Neural crest cell (in vitro differentiated cells): Measurements from ENCODE around the gene CEACAM20. TPM values are rescaled to one million over a fixed set of nuclear protein-coding genes. Genes with fewer than 3 reads are reported as not detected.
"Not testable (repeated sequence)": the region's sequence is repeated elsewhere in the genome, so short reads cannot be mapped to it uniquely, and the experiment has no call there.

Experiments used
- DNase-seq: peaks from one replicate; pipeline ENCODE4 v3.0.0; 2021; ENCODE audit warnings: low read depth, mixed read lengths, low spot score
- H3K27ac Mint-ChIP-seq: one replicate; pipeline ENCODE4 v1.8.0; 2021; ENCODE audit warnings: mild to moderate bottlenecking, mixed read lengths; ENCODE audit not compliant: unreplicated experiment
- H3K27me3 Mint-ChIP-seq: 2 replicates; pipeline ENCODE4 v1.8.0; 2021; ENCODE audit warnings: low read depth, mild to moderate bottlenecking, mixed read lengths
- H3K36me3 Mint-ChIP-seq: 2 replicates; pipeline ENCODE4 v1.8.0; 2021; ENCODE audit warnings: low read depth, mild to moderate bottlenecking, mixed read lengths
- H3K4me1 Mint-ChIP-seq: 2 replicates; pipeline ENCODE4 v1.8.0; 2021; ENCODE audit warnings: mixed read lengths
- H3K4me3 Mint-ChIP-seq: one replicate; pipeline ENCODE4 v1.8.0; 2021; ENCODE audit warnings: mild to moderate bottlenecking, mixed read lengths
- H3K9me3 Mint-ChIP-seq: 2 replicates; pipeline ENCODE4 v1.8.0; 2021; ENCODE audit warnings: mixed read lengths
- total RNA-seq: library from RNA; stranded (reverse); gene quantifications from 2 replicates; pipeline ENCODE4 v1.2.1, GENCODE V29; 2021
- TF ChIP-seq, protein P1 (sequence below): fragments of 200-600 bp; sonication (generic); conservative IDR thresholded peaks from 2 replicates; pipeline ENCODE4 v1.5.0; 2021; ENCODE audit warnings: antibody characterized with exemption, mild to moderate bottlenecking

CEACAM20 gene
- total RNA-seq, 1 donor from 2014 or later, result not detected

DNA sequence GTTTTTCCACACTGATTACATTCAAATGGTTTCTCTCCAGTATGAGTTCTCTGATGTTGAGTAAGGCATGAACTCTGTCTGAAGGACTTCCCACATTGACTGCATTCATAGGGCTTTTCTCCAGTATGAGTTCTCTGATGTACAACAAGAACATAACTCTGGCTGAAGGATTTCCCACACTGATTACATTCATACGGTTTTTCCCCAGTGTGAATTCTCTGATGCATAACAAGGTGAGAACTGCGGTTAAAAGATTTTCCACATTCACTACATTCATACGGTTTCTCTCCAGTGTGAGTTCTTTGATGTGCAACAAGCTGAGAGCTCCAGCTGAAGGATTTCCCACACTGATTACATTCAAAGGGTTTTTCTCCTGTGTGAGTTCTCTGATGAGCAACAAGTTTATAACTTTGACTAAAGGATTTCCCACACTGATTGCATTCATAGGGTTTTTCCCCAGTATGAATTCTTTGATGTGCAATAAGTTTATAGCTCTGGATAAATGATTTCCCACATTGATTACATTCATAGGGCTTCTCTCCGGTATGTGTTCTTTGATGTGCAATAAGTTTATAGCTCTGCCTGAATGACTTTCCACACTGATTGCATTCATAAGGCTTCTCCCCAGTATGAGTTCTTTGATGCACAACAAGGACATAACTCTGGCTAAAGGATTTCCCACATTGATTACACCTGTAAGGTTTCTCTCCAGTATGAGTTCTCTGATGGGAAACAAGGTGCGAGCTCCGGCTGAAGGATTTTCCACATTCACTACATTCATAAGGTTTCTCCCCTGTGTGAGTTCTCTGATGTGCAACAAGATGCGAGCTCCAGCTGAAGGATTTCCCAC lies 52.7 kb downstream of the CEACAM20 start:
- DNase-seq, result no peak
- H3K27ac Mint-ChIP-seq, result no peak overlapping the region
- peaks cover 21% of the 10 kb centered on the region for H3K27me3 Mint-ChIP-seq

DNA sequence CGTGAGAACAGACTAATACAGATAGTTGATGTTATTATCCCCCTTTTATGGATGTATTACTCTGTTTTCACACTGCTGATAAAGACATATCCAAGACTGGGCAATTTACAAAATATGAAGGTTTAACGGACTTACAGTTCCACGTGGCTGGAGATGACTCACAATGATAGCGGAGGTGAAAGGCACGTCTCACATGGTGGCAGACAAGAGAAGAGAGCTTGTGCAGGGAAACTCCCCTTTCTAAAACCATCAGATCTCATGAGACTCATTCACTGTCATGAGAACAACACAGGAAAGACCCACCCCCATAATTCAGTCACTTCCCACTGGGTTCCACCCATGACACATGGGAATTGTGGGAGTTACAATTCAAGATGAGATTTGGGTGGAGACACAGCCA lies 60.7 kb downstream of the CEACAM20 start:
- DNase-seq, H3K4me1 Mint-ChIP-seq, H3K4me3 Mint-ChIP-seq, H3K27ac Mint-ChIP-seq, H3K27me3 Mint-ChIP-seq: not testable (repeated sequence)
- Mint-ChIP-seq H3K9me3 (peaks cover 40% of the 10 kb centered on the region), H3K36me3 (peaks cover 38% of the 10 kb centered on the region)

More for the DNA sequence above, 52.7 kb downstream of the CEACAM20 start:
- peaks cover 97% of the 10 kb centered on the region for H3K36me3 Mint-ChIP-seq
- peak overlapping the region; percentile 63 for H3K4me3 Mint-ChIP-seq
- TF ChIP-seq, protein P1, sequence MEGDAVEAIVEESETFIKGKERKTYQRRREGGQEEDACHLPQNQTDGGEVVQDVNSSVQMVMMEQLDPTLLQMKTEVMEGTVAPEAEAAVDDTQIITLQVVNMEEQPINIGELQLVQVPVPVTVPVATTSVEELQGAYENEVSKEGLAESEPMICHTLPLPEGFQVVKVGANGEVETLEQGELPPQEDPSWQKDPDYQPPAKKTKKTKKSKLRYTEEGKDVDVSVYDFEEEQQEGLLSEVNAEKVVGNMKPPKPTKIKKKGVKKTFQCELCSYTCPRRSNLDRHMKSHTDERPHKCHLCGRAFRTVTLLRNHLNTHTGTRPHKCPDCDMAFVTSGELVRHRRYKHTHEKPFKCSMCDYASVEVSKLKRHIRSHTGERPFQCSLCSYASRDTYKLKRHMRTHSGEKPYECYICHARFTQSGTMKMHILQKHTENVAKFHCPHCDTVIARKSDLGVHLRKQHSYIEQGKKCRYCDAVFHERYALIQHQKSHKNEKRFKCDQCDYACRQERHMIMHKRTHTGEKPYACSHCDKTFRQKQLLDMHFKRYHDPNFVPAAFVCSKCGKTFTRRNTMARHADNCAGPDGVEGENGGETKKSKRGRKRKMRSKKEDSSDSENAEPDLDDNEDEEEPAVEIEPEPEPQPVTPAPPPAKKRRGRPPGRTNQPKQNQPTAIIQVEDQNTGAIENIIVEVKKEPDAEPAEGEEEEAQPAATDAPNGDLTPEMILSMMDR, result no peak
- peaks cover 53% of the 10 kb centered on the region for H3K9me3 Mint-ChIP-seq
- H3K4me1 Mint-ChIP-seq, result no peaks in the 10 kb centered on the region

DNA sequence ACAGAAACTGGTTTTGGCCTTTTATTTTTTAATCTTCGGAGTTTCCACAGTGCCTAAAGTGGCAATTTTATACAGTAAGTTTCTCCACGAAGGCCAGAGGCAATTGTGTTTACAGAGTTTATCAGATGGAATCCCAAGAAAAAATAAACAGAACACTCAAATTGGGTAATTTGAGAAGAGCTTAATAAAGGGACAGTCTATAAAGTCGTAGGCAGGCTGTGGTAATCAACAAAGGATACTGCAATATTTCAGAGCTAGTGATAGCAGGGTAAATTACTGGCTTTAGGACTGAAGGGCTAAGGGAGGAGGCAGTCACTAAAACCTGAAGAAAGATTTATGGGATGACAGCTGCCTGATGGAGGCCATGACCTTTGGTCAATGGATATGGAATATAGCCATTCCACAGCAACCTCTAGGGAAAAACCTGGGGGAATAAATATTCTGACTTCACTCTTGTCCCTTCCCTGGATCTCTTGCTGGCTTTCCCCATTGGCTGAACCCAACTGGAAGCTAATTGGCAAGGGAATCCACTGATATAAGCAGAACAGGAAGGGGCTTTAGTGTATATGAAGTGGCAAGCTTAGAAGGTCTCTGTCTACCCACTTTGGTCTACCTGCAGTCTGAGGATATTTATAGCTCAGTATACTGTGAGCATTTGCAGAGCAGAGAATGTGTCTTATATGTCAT lies 66.7 kb downstream of the CEACAM20 start:
- H3K9me3 Mint-ChIP-seq, result peaks cover 22% of the 10 kb centered on the region
- H3K27ac Mint-ChIP-seq, H3K4me3 Mint-ChIP-seq, H3K27me3 Mint-ChIP-seq, DNase-seq, H3K4me1 Mint-ChIP-seq: not testable (repeated sequence)
- H3K36me3 Mint-ChIP-seq, result peaks cover 13% of the 10 kb centered on the region

Other genes with a start within 250 kb of the CEACAM20 start
- 9.5 and 11.5 TPM in 2 replicates for gene ZNF235, start 224.7 kb downstream of the CEACAM20 start, total RNA-seq
- gene ZNF112, start 173.0 kb downstream of the CEACAM20 start, total RNA-seq, result 9.9 and 14.8 TPM in 2 replicates
- 9.2 and 10.8 TPM in 2 replicates for gene ZNF285, start 128.1 kb downstream of the CEACAM20 start, total RNA-seq
- gene ZNF229, start 81.2 kb downstream of the CEACAM20 start, total RNA-seq, result 6.7 and 7.4 TPM in 2 replicates
- 14.6 and 16.2 TPM in 2 replicates for gene ZNF180, start 29.2 kb downstream of the CEACAM20 start, total RNA-seq
- gene IGSF23, start 83.9 kb upstream of the CEACAM20 start, total RNA-seq, result not detected in 2 replicates
- gene PVR, start 114.2 kb upstream of the CEACAM20 start, total RNA-seq, result 20.4 and 22.5 TPM in 2 replicates
- 5.0 and 6.1 TPM in 2 replicates for gene CEACAM19, start 141.8 kb upstream of the CEACAM20 start, total RNA-seq
- gene CEACAM16, start 169.5 kb upstream of the CEACAM20 start, total RNA-seq, result not detected in 2 replicates
- 2.2 TPM in 2 replicates for gene BCL3, start 219.0 kb upstream of the CEACAM20 start, total RNA-seq
- gene CBLC, start 248.2 kb upstream of the CEACAM20 start, total RNA-seq, result not detected in 2 replicates